ENCODE results near the gene CAPRIN1.

CAPRIN1 gene

DNA sequence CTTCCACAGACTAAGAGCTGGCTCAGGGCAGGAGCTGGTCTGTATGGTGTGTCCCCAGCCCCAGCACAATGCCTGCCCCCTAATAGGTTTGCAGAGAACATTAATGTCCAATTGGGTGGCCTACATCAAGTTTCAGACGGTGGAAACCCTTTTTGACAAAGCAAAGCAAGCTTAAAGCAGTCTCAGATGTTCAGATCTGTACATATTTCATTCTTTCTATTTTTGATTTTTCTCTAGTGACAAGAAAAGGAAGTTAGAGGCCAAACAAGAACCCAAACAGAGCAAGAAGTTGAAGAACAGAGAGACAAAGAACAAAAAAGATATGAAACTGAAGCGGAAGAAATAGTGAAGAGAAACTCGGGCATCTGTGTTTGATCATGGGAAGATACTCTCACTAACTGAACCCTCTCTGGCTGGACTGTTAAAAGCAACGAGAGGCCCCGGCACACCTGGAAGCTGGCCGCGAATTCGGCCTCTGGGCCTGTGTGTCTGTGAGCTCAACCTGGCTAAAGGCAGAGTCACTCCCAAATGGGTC, 94.4 kb downstream of the CAPRIN1 start:
- TF ChIP-seq, protein P1, sequence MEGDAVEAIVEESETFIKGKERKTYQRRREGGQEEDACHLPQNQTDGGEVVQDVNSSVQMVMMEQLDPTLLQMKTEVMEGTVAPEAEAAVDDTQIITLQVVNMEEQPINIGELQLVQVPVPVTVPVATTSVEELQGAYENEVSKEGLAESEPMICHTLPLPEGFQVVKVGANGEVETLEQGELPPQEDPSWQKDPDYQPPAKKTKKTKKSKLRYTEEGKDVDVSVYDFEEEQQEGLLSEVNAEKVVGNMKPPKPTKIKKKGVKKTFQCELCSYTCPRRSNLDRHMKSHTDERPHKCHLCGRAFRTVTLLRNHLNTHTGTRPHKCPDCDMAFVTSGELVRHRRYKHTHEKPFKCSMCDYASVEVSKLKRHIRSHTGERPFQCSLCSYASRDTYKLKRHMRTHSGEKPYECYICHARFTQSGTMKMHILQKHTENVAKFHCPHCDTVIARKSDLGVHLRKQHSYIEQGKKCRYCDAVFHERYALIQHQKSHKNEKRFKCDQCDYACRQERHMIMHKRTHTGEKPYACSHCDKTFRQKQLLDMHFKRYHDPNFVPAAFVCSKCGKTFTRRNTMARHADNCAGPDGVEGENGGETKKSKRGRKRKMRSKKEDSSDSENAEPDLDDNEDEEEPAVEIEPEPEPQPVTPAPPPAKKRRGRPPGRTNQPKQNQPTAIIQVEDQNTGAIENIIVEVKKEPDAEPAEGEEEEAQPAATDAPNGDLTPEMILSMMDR (IDR thresholded peaks at IDR 0.05) = no peak

GRCh38 chr11:34146411-34146810, 94.9 kb downstream of the CAPRIN1 start:
- TF ChIP-seq, protein P1 (IDR thresholded peaks at IDR 0.05) = no peak

DNA sequence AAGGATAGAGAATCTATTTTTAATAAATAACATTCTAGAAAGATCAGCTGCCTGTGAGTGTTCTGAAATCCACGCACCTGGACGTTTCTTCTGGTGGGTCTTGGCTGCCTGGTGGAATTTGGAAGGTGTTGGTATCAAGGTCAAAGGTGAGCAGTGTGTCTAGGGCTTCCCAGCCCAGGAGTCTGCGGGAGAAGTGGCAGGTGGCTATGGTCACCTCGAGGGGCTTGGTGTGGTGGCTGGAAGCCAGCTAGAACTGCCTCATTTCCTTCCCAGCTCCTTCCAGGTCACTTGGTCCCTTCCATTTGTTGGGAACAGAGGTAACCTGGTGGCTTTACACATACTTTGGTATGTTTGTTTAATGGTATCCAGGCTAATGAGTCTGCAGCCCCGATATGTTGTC, 95.3 kb downstream of the CAPRIN1 start:
- TF ChIP-seq, protein P1 (IDR thresholded peaks at IDR 0.05) = no peak

DNA sequence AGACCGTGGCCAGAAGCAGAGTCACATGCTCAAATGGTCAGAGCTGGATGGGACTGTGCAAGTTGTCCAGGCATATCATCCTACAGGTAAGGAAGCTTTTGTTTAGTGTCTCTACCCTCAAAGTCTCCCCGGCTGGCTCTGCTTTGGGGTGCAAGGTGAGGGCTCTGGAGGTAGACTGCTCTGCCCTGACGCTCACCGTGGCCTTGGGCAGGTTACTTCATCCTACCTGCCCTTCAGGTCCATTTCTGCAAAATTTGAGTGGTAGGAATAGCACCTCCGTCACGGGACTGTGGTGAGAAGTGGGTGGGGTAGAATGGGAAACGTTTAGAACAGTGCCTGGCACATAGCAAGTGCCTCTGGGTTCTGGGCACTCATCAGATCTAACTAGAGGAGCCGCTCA, 96.0 kb downstream of the CAPRIN1 start:
- TF ChIP-seq, protein P1 (IDR thresholded peaks at IDR 0.05) = no peak

DNA sequence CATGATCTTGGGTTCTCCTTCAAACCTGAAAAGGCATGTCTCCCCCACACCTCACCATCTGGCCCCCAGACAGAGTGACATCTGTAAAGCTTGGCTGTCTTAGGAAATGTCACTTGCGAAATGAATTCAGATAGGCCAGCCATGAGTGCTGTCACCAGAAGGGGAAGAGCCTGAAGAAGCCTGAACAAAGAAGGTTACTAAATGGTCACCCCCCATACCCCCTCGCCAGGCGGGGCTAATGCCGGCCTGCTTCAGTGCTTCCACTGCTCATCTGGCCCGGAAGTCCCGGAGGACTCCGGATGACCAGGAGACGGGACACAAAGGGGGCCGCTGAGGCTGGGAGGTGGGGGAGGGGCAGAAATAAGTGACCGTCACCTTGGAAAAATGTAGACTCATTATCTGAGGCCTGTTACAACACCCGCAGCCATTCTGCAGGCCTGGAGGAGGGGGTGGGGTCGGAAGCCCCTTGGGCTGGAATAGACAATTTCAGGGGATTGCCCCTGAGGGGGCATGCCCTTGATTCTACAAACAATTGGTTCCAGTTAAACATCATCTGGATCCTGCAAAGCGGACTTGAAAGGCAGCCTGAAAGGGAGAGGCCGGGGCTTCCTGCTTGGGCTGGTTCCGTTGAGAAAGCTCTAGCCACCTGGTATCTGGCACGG, 97.1 kb downstream of the CAPRIN1 start:
- TF ChIP-seq, protein P1 (IDR thresholded peaks at IDR 0.05) = no peak

- TF ChIP-seq, protein P1 (IDR thresholded peaks at IDR 0.05) = no peak
These were observed 97.7 kb downstream of the CAPRIN1 start for GRCh38 chr11:34149274-34149673.

GRCh38 chr11:34149786-34150185, 98.3 kb downstream of the CAPRIN1 start:
- TF ChIP-seq, protein P1 (IDR thresholded peaks at IDR 0.05) = peak; percentile 50

Data from LNCAP (cell line).